Measurements from ENCODE around the gene SLC6A3.
"Not testable (repeated sequence)": the region's sequence is repeated elsewhere in the genome, so short reads cannot be mapped to it uniquely, and the experiment has no call there.

Gene SLC6A3

GRCh38 chr5:1477341-1477740 lies 32.1 kb upstream of the SLC6A3 start:
- no peak for DNase-seq (ENCODE audit: low spot score)

GRCh38 chr5:1476967-1477310 lies 31.7 kb upstream of the SLC6A3 start:
- no peak for DNase-seq (ENCODE audit: low spot score)

GRCh38 chr5:1476181-1476966 lies 31.1 kb upstream of the SLC6A3 start:
- no peak for DNase-seq (ENCODE audit: low spot score)

GRCh38 chr5:1475544-1475900 lies 30.3 kb upstream of the SLC6A3 start:
- DNase-seq (ENCODE audit: low spot score): not testable (repeated sequence)

- DNase-seq (ENCODE audit: low spot score): no peak
Observed at GRCh38 chr5:1474866-1475543, 29.8 kb upstream of the SLC6A3 start.

GRCh38 chr5:1474183-1474839 lies 29.1 kb upstream of the SLC6A3 start:
- DNase-seq (ENCODE audit: low spot score): no peak

GRCh38 chr5:1473746-1474145 lies 28.5 kb upstream of the SLC6A3 start:
- DNase-seq (ENCODE audit: low spot score): no peak

- DNase-seq (ENCODE audit: low spot score): no peak
Observed at GRCh38 chr5:1472964-1473628, 27.9 kb upstream of the SLC6A3 start.

- no peak for DNase-seq (ENCODE audit: low spot score)
Observed at GRCh38 chr5:1471997-1472963, 27.0 kb upstream of the SLC6A3 start.

GRCh38 chr5:1471240-1471853 lies 26.1 kb upstream of the SLC6A3 start:
- DNase-seq (ENCODE audit: low spot score): no peak

- DNase-seq (ENCODE audit: low spot score): no peak
Observed at GRCh38 chr5:1470762-1471211, 25.5 kb upstream of the SLC6A3 start.

GRCh38 chr5:1468629-1469527 lies 23.6 kb upstream of the SLC6A3 start:
- no peak for DNase-seq (ENCODE audit: low spot score)

GRCh38 chr5:1468247-1468612 lies 23.0 kb upstream of the SLC6A3 start:
- peak; percentile 79 for DNase-seq (ENCODE audit: low spot score)

GRCh38 chr5:1467341-1468246 lies 22.4 kb upstream of the SLC6A3 start:
- DNase-seq (ENCODE audit: low spot score): no peak

GRCh38 chr5:1466631-1467265 lies 21.5 kb upstream of the SLC6A3 start:
- DNase-seq (ENCODE audit: low spot score): no peak

GRCh38 chr5:1465966-1466471 lies 20.8 kb upstream of the SLC6A3 start:
- DNase-seq (ENCODE audit: low spot score): no peak

- DNase-seq (ENCODE audit: low spot score): no peak
Observed at GRCh38 chr5:1465117-1465516, 19.9 kb upstream of the SLC6A3 start.

- DNase-seq (ENCODE audit: low spot score): no peak
Observed at GRCh38 chr5:1464511-1464910, 19.3 kb upstream of the SLC6A3 start.
